ENCODE results near the gene SHF. TPM values are rescaled to one million over a fixed set of nuclear protein-coding genes. Genes with fewer than 3 reads are reported as not detected.
A peak's percentile ranks its signal among the peaks of the same experiment; 100 is the strongest.
"Not testable (repeated sequence)": the region's sequence is repeated elsewhere in the genome, so short reads cannot be mapped to it uniquely, and the experiment has no call there.

Gene SHF
- total RNA-seq, 2 donors from 2014 or later: 5.6 to 8.3 TPM

GRCh38 chr15:45135705-45136377, 51.9 kb downstream of the SHF start:
- peak; percentile 23 for ATAC-seq
- intact Hi-C loops (cut with DNase I, micrococcal nuclease): not testable (repeated sequence)

GRCh38 chr15:45134682-45135604, 52.8 kb downstream of the SHF start:
- ATAC-seq: peak; percentile 88
- intact Hi-C loops (cut with DNase I, micrococcal nuclease): no loop called here
- peak in 1 of 2 donors; percentile 65 for DNase-seq

More at GRCh38 chr15:45135705-45136377, 51.9 kb downstream of the SHF start:
- not testable (repeated sequence) for DNase-seq

GRCh38 chr15:45134046-45134445, 53.7 kb downstream of the SHF start:
- ATAC-seq: no peak
- intact Hi-C loops (cut with DNase I, micrococcal nuclease): no loop called here
- no peak for DNase-seq

GRCh38 chr15:45133561-45133920, 54.2 kb downstream of the SHF start:
- intact Hi-C loops (cut with DNase I, micrococcal nuclease): no loop called here
- ATAC-seq: no peak
- DNase-seq: no peak

GRCh38 chr15:45132844-45133560, 54.8 kb downstream of the SHF start:
- DNase-seq (no peak), ATAC-seq (no peak)
- intact Hi-C loops (cut with DNase I, micrococcal nuclease): no loop called here

- intact Hi-C loops (cut with DNase I, micrococcal nuclease): no loop called here
- no peak for DNase-seq
- ATAC-seq: no peak
Observed at GRCh38 chr15:45131510-45131909, 56.3 kb downstream of the SHF start.

- intact Hi-C loops (cut with DNase I, micrococcal nuclease): no loop called here
- DNase-seq (no peak), ATAC-seq (no peak)
Observed at GRCh38 chr15:45130291-45131000, 57.3 kb downstream of the SHF start.

GRCh38 chr15:45129651-45130129, 58.1 kb downstream of the SHF start, which contains the start of the genes DUOX1 and DUOXA1:
Gene DUOX1, plus strand, starts transcription at chr15:45129994. Its CDS starts 1,973 bp downstream, at chr15:45131967.
Gene DUOXA1, minus strand, starts transcription at chr15:45129879. Its CDS starts 6,865 bp downstream, at chr15:45123014.
- intact Hi-C loops (cut with DNase I, micrococcal nuclease): no loop called here
- ATAC-seq (peak; percentile 90), DNase-seq (peak in 1 of 2 donors; percentile 64)

GRCh38 chr15:45128971-45129639, 58.7 kb downstream of the SHF start:
- ATAC-seq: peak; percentile 4
- intact Hi-C loops (cut with DNase I, micrococcal nuclease): no loop called here
- no peak for DNase-seq

GRCh38 chr15:45126535-45127158, 61.1 kb downstream of the SHF start:
- peak; percentile 41 for ATAC-seq
- intact Hi-C loops (cut with DNase I, micrococcal nuclease): no loop called here
- DNase-seq: no peak

- ATAC-seq: no peak
- DNase-seq: no peak
- intact Hi-C loops (cut with DNase I, micrococcal nuclease): no loop called here
Observed at GRCh38 chr15:45123397-45123796, 64.4 kb downstream of the SHF start.

GRCh38 chr15:45122719-45123118, 65.0 kb downstream of the SHF start:
- intact Hi-C loops (cut with DNase I, micrococcal nuclease): no loop called here
- no peak for DNase-seq
- ATAC-seq: no peak

- intact Hi-C loops (cut with DNase I, micrococcal nuclease): no loop called here
- ATAC-seq: no peak
Observed at GRCh38 chr15:45121706-45122417, 65.9 kb downstream of the SHF start.

GRCh38 chr15:45121020-45121419, 66.7 kb downstream of the SHF start:
- no peak for ATAC-seq

More at GRCh38 chr15:45121706-45122417, 65.9 kb downstream of the SHF start:
- DNase-seq: no peak

GRCh38 chr15:45120081-45120972, 67.4 kb downstream of the SHF start:
- no peak for DNase-seq
- intact Hi-C loops (cut with DNase I, micrococcal nuclease): no loop called here
- no peak for ATAC-seq

More at GRCh38 chr15:45121020-45121419, 66.7 kb downstream of the SHF start:
- intact Hi-C loops (cut with DNase I, micrococcal nuclease): no loop called here
- DNase-seq: no peak

GRCh38 chr15:45118996-45119395, 68.8 kb downstream of the SHF start:
- DNase-seq (no peak), ATAC-seq (no peak)
- intact Hi-C loops (cut with DNase I, micrococcal nuclease): no loop called here

Measured in left colon (tissue), 2 donors.